Type B pancreatic cell (in vitro differentiated cells): ENCODE measurements around the gene ACVR1B. TPM values are rescaled to one million over a fixed set of nuclear protein-coding genes. Genes with fewer than 3 reads are reported as not detected.

Experiments
- DNase-seq: peaks from one replicate; pipeline ENCODE4 v3.0.0; 2021; ENCODE audit warnings: mixed read lengths; ENCODE audit not compliant: unreplicated experiment; ENCODE audit errors: extremely low spot score
- H3K27ac Mint-ChIP-seq: 2 replicates; pipeline ENCODE4 v1.8.0; 2021; ENCODE audit warnings: mild to moderate bottlenecking, mixed read lengths
- H3K27me3 Mint-ChIP-seq: 2 replicates; pipeline ENCODE4 v1.8.0; 2021; ENCODE audit warnings: mixed read lengths
- H3K36me3 Mint-ChIP-seq: 2 replicates; pipeline ENCODE4 v1.8.0; 2021; ENCODE audit warnings: mixed read lengths
- H3K4me1 Mint-ChIP-seq: one replicate; pipeline ENCODE4 v1.8.0; 2021; ENCODE audit warnings: mixed read lengths; ENCODE audit not compliant: unreplicated experiment
- H3K4me3 Mint-ChIP-seq: 2 replicates; pipeline ENCODE4 v1.8.0; 2021; ENCODE audit warnings: mild to moderate bottlenecking, mixed read lengths
- H3K9me3 Mint-ChIP-seq: 2 replicates; pipeline ENCODE4 v1.8.0; 2021; ENCODE audit warnings: mixed read lengths
- total RNA-seq: library from RNA; stranded (reverse); gene quantifications from 2 replicates; pipeline ENCODE4 v1.2.1, GENCODE V29; 2021; ENCODE audit warnings: low replicate concordance
- TF ChIP-seq, protein P1 (sequence below): fragments of 200-600 bp; sonication (generic); conservative IDR thresholded peaks from 2 replicates; pipeline ENCODE4 v1.5.0; 2021; ENCODE audit warnings: antibody characterized with exemption, mild to moderate bottlenecking

The ACVR1B gene
- total RNA-seq, 1 donor from 2014 or later: 36.1 TPM

DNA sequence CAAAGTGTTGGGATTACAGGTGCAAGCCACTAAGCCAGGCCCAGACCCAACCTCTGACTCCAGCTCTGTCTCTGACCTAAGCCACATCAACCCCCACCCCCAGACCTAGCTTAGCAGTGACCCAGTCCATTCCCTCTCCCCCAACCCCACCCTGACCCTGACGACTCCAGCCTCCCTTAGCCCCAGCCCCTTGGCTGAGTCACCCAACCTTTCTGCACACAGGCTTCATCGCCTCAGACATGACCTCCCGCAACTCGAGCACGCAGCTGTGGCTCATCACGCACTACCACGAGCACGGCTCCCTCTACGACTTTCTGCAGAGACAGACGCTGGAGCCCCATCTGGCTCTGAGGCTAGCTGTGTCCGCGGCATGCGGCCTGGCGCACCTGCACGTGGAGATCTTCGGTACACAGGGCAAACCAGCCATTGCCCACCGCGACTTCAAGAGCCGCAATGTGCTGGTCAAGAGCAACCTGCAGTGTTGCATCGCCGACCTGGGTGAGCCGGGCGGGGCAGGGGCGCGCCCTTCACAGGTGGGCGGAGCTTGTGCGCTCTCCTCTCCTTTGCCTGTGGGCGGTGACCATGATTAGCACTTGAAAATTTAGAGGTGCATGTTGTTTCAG, 36.4 kb upstream of the ACVR1B start:
- TF ChIP-seq, protein P1, sequence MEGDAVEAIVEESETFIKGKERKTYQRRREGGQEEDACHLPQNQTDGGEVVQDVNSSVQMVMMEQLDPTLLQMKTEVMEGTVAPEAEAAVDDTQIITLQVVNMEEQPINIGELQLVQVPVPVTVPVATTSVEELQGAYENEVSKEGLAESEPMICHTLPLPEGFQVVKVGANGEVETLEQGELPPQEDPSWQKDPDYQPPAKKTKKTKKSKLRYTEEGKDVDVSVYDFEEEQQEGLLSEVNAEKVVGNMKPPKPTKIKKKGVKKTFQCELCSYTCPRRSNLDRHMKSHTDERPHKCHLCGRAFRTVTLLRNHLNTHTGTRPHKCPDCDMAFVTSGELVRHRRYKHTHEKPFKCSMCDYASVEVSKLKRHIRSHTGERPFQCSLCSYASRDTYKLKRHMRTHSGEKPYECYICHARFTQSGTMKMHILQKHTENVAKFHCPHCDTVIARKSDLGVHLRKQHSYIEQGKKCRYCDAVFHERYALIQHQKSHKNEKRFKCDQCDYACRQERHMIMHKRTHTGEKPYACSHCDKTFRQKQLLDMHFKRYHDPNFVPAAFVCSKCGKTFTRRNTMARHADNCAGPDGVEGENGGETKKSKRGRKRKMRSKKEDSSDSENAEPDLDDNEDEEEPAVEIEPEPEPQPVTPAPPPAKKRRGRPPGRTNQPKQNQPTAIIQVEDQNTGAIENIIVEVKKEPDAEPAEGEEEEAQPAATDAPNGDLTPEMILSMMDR: no peak

DNA sequence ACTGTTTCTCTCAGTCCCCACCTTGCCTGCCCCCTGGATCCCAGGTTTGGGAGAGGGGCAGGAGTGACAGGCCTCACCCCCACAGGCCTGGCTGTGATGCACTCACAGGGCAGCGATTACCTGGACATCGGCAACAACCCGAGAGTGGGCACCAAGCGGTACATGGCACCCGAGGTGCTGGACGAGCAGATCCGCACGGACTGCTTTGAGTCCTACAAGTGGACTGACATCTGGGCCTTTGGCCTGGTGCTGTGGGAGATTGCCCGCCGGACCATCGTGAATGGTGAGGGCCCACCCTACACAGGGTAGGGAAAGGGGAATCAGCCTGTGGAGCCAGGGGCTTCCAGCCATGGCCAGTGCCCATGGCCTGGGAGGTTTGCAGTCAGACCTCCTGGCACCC, 35.5 kb upstream of the ACVR1B start:
- H3K4me3 Mint-ChIP-seq: no peak overlapping the region
- H3K4me1 Mint-ChIP-seq: peaks cover 32% of the 10 kb centered on the region
- no peak overlapping the region for H3K27ac Mint-ChIP-seq
- no peak for DNase-seq
- no peaks in the 10 kb centered on the region for H3K36me3 Mint-ChIP-seq
- H3K27me3 Mint-ChIP-seq: peaks cover 2% of the 10 kb centered on the region
- TF ChIP-seq, protein P1: no peak
- no peaks in the 10 kb centered on the region for H3K9me3 Mint-ChIP-seq

More for the DNA sequence above, 36.4 kb upstream of the ACVR1B start:
- Mint-ChIP-seq H3K27me3 (peaks cover 6% of the 10 kb centered on the region), H3K9me3 (no peaks in the 10 kb centered on the region), H3K4me1 (peaks cover 32% of the 10 kb centered on the region), H3K27ac (no peak overlapping the region), H3K36me3 (no peaks in the 10 kb centered on the region), H3K4me3 (no peak overlapping the region)
- no peak for DNase-seq

DNA sequence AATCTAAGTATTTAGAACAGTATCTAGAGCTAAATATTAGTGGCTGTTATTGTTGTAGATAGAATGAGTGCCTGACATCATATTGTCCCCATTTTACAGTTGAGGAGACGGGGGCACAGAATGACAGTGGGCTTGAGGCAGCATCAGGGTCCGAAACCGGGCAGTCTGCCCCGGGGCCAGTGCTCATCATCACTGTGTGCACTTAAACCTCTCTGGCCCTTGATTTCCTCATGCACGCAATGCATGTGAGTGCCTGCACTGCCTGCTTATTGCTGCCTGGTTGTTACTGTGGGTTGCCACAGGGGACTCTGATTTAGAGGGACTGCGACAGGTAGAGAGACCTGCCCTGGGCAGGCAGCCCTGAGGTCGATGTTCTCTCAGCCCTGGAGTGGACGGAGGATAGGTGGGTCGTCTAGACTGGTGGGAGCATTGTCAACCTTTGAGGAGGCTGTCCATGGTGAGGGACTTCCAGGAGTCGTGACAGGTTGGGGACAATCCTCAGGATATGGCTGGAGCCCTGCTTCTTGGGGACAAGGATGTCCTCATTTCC, 34.4 kb upstream of the ACVR1B start:
- Mint-ChIP-seq H3K4me3 (no peak overlapping the region), H3K9me3 (no peaks in the 10 kb centered on the region), H3K27ac (no peak overlapping the region), H3K36me3 (no peaks in the 10 kb centered on the region), H3K4me1 (peaks cover 27% of the 10 kb centered on the region), H3K27me3 (no peaks in the 10 kb centered on the region)
- no peak for DNase-seq
- TF ChIP-seq, protein P1: no peak

DNA sequence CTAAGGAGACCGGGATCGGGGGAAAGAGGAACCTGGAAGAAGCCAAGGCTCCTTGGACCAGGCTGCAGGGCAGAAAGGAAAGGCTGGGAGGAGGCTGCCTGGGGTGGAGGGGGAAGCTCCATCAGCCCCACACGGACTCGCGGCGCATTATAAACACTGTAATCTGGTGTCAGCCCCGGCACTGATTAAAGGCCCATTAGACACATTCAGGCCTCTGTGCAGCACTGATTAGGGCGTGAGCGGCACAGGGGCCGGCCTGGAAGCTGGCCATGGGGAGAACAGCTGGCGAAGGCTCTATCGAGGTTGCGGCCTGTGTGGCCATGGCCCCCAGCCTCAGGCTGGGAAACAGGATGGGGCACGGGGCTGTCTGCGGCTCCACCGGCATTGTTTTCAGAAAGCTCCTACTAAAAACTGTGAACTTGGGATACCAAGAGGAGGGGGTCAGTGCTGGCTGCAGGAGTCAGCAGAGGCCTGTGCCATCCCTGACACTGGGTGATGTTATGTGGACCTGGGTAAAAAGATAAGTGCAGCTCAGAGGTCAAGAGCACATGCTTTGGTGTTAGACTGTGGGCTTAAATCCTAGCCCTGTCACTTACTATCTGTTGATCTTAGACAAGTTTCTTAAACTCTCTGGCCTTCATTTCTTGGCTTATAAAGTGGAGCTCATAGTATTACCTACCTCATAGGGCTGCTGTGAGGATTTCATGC, 33.6 kb upstream of the ACVR1B start:
- Mint-ChIP-seq H3K27ac (no peak overlapping the region), H3K4me1 (peaks cover 26% of the 10 kb centered on the region), H3K36me3 (no peaks in the 10 kb centered on the region), H3K9me3 (no peaks in the 10 kb centered on the region), H3K27me3 (no peaks in the 10 kb centered on the region), H3K4me3 (no peak overlapping the region)
- TF ChIP-seq, protein P1: no peak
- no peak for DNase-seq

DNA sequence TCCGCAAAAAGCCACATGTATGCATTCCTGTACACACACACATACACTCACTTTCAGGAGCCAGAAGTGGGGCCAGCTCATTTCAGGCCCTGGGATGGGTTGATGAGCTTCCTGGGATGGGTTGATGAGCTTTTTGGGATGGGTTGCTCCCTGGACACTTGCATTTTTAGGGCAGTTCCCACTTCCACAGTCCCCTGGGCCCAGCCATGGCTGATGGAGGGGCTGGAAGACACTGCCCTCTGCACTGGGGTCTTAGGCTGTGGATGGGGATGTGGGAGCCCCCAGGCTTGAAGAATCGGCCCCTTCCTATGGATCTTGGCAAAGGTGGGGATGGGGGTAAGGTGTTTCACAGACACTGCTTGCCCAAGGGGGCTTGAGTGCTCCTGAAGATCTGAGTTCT, 31.5 kb upstream of the ACVR1B start:
- TF ChIP-seq, protein P1: no peak
- Mint-ChIP-seq H3K4me1 (peaks cover 32% of the 10 kb centered on the region), H3K27ac (no peak overlapping the region), H3K27me3 (no peaks in the 10 kb centered on the region), H3K9me3 (no peaks in the 10 kb centered on the region), H3K36me3 (no peaks in the 10 kb centered on the region), H3K4me3 (no peak overlapping the region)
- DNase-seq: no peak
